Fibroblast of mammary gland (primary cell): Measurements from ENCODE around the gene STAT5A.

ENCODE experiments used
- DNase-seq: peaks from one replicate; pipeline ENCODE4 v3.0.0-alpha.2; 2010; ENCODE audit warnings: low read depth
- H3K4me3 ChIP-seq: 2 replicates; pipeline ENCODE4 v1.5.1; 2011; ENCODE audit warnings: low read depth, mild to moderate bottlenecking, low read length, moderate library complexity; ENCODE audit not compliant: control insufficient read depth
- TF ChIP-seq, protein P1 (sequence below): conservative IDR thresholded peaks from 2 replicates; pipeline ENCODE4 v1.5.1; 2011; ENCODE audit warnings: low read depth, low read length, inconsistent platforms; ENCODE audit not compliant: control insufficient read depth, insufficient read depth

The STAT5A gene

DNA sequence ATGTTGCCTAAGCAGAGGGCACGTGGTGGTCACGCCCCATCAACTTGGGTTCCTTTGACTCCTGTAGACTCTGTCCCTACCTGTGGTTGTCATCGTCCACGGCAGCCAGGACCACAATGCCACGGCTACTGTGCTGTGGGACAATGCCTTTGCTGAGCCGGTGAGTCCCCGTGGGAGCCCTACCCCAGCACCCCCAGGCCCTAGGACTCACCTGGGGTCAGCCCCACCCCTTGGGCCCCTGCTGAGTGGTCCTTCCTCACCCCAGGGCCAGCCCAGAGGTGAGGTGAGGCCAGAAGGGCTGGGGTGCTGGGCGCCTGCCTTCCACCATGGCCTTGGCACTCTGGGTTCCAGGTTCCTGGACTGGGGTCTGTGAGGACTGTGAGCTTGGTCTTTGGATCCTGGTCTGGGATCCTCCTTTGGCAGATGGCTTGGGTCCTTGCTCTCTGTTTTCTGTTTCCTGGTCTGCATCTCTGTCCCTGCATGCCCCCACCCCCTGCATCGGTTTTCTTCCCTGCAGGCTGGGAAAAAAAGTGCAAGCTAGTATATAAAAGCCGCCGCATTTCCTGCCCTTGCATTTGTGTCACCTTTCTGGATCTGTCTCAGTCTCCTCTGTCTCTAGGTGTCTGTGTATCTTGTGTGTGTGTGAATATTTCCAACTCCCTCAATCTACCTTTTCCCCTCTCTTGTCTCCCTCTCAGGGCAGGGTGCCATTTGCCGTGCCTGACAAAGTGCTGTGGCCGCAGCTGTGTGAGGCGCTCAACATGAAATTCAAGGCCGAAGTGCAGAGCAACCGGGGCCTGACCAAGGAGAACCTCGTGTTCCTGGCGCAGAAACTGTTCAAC lies 17.5 kb downstream of the STAT5A start:
- TF ChIP-seq, protein P1, sequence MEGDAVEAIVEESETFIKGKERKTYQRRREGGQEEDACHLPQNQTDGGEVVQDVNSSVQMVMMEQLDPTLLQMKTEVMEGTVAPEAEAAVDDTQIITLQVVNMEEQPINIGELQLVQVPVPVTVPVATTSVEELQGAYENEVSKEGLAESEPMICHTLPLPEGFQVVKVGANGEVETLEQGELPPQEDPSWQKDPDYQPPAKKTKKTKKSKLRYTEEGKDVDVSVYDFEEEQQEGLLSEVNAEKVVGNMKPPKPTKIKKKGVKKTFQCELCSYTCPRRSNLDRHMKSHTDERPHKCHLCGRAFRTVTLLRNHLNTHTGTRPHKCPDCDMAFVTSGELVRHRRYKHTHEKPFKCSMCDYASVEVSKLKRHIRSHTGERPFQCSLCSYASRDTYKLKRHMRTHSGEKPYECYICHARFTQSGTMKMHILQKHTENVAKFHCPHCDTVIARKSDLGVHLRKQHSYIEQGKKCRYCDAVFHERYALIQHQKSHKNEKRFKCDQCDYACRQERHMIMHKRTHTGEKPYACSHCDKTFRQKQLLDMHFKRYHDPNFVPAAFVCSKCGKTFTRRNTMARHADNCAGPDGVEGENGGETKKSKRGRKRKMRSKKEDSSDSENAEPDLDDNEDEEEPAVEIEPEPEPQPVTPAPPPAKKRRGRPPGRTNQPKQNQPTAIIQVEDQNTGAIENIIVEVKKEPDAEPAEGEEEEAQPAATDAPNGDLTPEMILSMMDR: no peak
- DNase-seq: no peak
- no peak overlapping the region for H3K4me3 ChIP-seq

DNA sequence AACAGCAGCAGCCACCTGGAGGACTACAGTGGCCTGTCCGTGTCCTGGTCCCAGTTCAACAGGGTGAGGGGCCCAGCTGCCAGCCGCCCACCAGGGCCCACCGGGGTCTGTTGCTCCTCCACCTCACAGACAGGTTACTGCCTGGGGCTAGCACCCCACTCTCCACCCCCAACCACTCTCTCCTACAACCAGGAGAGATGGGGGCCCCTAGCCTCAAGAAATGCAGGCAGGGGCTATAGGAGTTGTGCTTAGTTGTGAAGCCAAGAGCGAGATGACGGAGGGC lies 18.0 kb downstream of the STAT5A start:
- DNase-seq: no peak
- TF ChIP-seq, protein P1: no peak
- no peak overlapping the region for H3K4me3 ChIP-seq

DNA sequence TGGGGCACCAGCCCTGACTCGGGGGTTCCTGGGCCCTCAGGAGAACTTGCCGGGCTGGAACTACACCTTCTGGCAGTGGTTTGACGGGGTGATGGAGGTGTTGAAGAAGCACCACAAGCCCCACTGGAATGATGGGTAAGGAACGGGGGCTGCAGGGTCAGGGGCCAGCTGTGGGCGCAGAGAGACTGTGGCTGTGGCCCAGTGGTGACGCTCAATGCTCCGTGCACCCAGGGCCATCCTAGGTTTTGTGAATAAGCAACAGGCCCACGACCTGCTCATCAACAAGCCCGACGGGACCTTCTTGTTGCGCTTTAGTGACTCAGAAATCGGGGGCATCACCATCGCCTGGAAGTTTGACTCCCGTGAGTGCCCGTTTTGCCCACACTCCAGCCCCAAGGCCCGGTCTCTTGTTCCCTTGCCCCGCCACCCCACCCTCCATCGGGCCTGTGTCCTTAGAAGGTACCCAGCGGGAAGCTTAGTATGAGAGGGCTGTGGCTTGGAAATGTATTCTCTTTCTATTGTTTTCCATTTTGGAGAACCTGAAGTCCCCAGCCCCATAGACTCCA lies 19.1 kb downstream of the STAT5A start:
- H3K4me3 ChIP-seq: no peak overlapping the region
- DNase-seq: no peak
- TF ChIP-seq, protein P1: no peak

DNA sequence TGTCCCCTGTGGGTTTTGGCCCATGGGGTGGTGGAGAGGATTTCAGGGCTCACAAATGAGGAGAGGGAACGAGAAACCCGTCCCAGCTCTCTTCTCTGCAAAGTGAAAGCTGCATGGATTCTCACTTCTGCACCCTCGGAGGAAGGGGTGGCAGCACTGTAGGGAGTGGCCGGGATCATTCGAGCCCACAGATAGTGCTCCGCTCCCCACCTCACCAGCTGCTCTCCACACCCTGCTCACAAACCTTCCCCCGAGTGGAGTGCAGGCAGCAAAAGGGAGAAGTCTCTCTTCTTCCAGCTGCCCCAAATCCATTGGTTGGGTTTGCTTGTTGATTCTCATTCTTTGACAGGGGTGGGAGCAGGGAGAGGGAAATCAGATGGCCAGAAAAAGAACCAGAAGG lies 20.1 kb downstream of the STAT5A start:
- H3K4me3 ChIP-seq: no peak overlapping the region
- no peak for DNase-seq
- TF ChIP-seq, protein P1: no peak

DNA sequence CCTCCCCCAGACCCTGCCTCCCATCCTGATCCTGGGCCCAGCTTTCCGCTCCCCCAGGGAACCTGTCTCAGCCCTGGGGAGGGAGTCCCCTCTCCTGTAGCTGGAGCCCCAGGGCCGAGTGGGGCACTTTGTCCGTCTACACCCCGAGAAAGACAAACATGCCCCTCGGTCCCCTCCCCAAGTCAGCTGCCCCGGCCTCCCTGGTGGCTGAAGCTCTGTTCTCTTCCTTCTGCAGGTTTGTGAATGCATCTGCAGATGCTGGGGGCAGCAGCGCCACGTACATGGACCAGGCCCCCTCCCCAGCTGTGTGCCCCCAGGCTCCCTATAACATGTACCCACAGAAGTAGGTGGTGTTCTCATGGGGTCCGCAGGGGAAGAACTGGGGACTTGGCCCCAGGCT lies 20.8 kb downstream of the STAT5A start:
- TF ChIP-seq, protein P1: no peak
- no peak overlapping the region for H3K4me3 ChIP-seq

DNA sequence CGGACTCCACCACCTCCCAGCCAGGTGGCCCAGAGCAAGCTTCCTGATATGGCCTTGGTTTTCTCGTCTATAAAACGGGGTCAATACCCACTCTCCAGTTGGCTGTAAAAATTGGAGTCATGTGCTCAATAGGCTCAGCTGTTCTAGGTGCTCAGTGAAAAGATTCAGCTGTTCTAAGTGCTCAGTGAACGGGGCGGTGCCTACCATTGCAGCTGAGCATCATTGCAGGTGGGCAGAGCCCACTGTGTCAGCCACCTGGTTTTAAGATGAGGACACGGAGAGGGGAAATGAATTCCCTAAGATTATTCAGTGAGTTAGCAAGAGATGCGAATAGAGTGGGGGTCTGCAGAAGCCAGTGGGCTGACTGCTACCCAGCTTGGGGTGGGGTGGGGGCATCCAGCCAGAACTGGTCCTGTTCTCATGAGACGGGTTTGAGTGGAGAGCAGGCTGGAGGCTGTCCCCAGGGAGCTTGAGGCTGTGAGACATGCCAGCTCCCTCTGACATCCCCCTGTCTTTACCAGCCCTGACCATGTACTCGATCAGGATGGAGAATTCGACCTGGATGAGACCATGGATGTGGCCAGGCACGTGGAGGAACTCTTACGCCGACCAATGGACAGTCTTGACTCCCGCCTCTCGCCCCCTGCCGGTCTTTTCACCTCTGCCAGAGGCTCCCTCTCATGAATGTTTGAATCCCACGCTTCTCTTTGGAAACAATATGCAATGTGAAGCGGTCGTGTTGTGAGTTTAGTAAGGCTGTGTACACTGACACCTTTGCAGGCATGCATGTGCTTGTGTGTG lies 21.9 kb downstream of the STAT5A start:
- TF ChIP-seq, protein P1: peak; percentile 37
- peak; percentile 36 for DNase-seq
- H3K4me3 ChIP-seq: no peak overlapping the region

More for the DNA sequence above, 20.8 kb downstream of the STAT5A start:
- no peak for DNase-seq
